GM12865 (cell line): ENCODE data around the gene NDUFAF3.

ENCODE experiments used
- DNase-seq: peaks from one replicate; pipeline ENCODE4 v3.0.0; 2010; ENCODE audit warnings: low read depth
- H3K4me3 ChIP-seq: 2 replicates; pipeline ENCODE4 v1.5.1; 2011; ENCODE audit warnings: mild to moderate bottlenecking, low read depth, low read length, control low read depth
- TF ChIP-seq, protein P1 (sequence below): IDR thresholded peaks from 2 replicates; pipeline ENCODE4 v1.5.1; 2011; ENCODE audit warnings: low read length, control low read depth, low read depth, inconsistent platforms; ENCODE audit not compliant: insufficient read depth; ENCODE audit errors: missing control alignments

Gene NDUFAF3

DNA sequence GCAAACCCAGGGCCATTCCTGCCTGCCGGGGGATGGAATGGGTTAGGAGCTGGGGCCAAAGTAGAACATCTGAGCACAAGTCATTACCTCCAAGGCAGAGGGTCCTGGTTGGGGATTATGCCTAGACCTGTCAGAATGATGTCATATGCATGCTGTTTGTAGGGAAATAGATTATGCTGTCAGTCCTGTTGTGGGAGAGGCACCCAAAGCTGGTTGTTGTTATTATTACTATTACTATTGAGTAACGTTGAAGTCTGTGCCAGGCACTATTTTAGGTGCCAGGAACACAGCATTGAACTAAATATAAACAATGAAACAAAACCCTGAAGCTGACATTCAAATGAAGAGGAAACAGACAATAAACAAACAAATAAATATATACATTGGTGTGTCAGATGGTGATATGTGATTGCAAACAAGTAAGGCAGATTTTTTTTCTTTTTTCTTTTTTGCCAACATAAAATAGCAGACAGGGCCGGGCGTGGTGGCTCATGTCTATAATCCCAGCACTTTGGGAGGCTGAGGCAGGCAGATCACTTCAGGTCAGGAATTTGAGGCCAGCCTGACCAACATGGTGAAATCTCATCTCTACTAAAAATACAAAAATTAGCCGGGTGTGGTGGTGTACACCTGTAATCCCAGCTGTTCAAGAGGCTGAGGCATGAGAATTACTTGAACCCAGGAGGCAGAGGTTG is 29.9 kb upstream of the NDUFAF3 start:
- H3K4me3 ChIP-seq: peak overlapping the region; percentile 82; the same call in 1 of the 2 replicates
- no peak for DNase-seq
- TF ChIP-seq, protein P1, sequence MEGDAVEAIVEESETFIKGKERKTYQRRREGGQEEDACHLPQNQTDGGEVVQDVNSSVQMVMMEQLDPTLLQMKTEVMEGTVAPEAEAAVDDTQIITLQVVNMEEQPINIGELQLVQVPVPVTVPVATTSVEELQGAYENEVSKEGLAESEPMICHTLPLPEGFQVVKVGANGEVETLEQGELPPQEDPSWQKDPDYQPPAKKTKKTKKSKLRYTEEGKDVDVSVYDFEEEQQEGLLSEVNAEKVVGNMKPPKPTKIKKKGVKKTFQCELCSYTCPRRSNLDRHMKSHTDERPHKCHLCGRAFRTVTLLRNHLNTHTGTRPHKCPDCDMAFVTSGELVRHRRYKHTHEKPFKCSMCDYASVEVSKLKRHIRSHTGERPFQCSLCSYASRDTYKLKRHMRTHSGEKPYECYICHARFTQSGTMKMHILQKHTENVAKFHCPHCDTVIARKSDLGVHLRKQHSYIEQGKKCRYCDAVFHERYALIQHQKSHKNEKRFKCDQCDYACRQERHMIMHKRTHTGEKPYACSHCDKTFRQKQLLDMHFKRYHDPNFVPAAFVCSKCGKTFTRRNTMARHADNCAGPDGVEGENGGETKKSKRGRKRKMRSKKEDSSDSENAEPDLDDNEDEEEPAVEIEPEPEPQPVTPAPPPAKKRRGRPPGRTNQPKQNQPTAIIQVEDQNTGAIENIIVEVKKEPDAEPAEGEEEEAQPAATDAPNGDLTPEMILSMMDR: no peak

DNA sequence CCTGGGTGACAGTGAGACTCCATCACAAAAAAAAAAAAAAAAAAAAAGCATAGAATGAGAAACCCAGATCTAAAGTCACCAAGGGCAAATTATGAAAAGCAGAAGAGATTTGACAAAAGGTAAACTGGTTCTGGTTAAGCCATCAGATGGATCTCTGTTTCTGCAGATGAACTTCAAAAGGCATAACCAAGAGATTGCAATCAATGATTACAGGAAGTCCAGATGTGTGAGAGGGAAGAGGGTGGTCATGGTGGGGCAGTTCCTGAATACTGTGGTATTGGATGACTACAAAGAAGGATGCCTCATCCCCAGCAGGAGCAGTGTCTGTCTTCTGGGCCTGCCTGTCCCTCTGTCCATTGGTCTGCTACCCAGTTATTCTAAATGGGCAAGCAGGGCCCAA is 28.1 kb upstream of the NDUFAF3 start:
- DNase-seq: no peak
- TF ChIP-seq, protein P1: no peak
- no peak overlapping the region for H3K4me3 ChIP-seq

DNA sequence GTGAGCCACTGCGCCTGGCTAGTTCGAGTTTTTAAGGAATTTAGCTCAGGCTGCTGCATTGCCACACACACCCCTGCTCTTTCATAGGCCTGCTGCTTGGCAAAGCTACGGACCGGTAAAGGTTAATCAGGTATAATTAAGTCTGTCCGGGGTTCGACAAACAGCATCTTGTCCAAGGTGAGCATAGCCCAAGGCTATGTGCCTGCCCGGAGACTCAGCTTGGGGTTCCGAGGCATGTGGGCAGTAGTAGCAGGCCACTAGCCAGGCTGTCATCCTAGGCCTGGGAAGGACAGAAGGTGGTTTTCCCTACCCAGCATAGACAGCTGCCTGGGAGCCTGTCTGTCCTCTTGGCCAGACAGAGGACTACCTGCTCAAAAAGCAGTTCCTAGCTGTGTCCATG is 25.3 kb upstream of the NDUFAF3 start:
- DNase-seq: no peak
- H3K4me3 ChIP-seq: no peak overlapping the region
- TF ChIP-seq, protein P1: no peak

DNA sequence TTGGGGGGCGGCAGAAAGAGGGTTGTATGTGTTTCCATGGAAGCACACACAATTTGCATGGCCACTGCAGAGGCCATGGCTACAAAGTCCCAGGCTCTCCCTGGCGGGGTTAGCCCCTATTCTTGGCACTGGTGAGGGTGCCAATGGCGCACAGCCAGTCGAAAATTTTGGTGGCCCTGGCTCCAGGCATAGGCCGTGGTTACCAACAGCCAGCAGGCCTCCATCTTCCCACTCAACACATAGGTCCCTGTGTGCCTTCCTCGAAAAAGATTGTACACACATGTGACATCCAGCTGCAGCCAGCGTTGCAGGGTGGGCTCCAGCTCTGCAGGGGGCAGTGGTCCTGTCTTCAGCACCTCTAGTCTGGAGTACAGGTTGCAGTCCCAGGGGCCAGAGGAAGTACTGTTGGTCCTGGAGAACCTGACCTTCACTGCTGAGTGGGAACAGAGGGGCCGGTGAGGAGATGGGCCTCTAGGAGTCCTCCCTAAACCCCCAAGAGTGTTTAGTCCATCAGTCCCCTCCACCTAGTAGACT is 24.8 kb upstream of the NDUFAF3 start:
- no peak for DNase-seq
- TF ChIP-seq, protein P1: peak; percentile 0
- H3K4me3 ChIP-seq: no peak overlapping the region

DNA sequence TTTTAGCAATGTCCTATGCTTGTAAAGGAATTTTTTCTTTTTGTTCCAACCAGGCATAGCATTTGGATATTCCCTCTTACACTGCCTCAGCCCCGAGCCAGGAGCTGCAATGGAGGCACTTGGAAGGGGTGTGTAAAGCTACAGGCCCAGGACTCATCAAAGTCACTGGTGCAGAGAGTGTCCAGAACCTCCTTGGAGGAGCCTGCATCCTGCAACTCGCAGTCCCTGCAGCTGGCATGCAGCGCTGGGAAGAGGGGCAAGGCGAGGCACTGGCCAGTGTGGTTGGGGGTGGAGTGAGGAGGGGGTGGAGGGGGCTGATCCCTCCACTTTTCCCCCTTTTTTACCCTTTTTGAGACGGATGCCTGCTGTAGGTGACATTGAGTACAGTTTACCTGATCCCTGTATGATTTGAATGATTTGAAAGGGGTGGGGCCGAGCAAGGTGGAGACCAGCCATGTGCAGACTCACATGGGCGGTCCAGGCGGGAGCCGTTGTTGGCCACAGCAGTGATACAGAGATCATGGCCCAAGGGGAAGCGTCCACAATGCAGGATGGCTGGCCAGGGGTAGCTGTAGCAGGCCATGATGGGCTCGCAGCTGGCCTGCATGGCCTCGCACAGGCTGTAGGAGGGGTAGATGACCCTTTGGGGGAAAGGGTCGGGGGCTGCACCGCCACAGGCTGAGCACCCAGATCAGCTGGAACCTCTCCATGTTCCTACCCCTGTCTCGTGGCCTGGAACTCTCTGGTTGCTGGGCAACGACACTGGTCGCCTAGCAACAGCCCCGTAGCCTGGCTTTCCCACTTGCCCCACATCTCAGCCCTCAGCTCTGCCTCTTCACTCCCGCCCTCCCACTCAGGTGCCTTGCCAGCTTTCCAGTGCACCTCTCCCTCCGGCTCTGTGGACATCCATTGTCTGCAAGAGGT is 23.9 kb upstream of the NDUFAF3 start:
- TF ChIP-seq, protein P1: no peak
- DNase-seq: no peak
- H3K4me3 ChIP-seq: no peak overlapping the region

DNA sequence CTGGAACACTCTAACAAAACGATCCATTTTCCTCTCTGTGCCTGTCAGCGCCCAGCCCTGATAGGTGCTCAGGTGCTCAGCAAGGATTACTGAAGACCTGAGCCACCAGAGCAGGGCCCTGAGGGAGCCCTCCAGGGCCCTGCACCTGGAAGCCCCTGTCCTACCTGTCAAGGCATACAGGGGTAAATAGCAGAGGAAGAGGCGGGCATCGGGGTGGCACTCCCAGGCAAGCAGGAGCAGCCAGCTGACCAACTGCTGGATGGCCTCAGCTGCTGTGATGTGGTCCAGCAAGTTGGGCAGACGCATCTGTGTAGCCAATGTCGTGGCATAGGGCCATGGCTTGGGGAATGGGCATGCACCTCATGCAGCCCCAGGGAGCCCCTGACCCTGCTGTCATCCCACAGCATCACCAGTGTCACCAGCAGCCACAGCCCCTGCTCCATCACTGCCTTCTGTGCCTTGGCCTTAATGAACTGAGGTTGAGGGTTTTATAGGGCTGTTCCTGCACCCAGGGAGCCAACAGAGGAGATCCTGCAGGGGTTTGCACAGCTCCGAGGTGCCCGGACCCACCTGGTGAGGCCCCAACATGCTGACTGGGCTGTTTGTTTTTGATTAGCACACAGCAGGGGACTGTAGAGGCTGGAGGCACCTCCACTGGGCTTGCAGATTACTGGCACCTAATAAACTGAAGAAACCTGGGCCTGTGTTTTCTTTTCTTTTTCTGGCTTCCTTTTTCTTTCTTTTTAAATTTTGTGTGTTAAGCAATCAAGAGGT is 22.6 kb upstream of the NDUFAF3 start:
- DNase-seq: no peak
- H3K4me3 ChIP-seq: no peak overlapping the region
- TF ChIP-seq, protein P1: no peak
